Measurements from ENCODE around the gene ANKRD13C. TPM values are rescaled to one million over a fixed set of nuclear protein-coding genes. Genes with fewer than 3 reads are reported as not detected.

ANKRD13C gene
- total RNA-seq, 2 experiments from 2014 or later = 37.4 to 37.8 TPM

DNA sequence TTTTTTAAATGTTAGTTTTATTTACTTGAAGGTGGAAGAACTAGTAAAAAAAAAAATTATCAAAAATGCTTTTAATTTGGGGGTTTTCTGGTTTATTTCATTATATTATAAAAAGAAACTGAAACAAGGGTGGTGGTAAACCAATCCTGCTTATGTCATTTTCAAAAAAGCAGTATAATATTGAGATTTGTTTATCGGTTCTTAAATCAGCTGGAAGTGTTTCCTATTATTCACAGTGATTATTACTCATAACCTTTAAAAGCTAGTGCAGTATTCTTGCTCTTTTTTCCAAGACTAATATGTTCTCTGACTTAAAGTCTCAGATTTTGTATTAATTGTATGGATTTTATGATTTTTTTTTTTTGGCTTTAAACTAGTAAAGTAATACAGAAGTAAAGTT is 143.7 kb downstream of the ANKRD13C start:
- H3K4me1 Mint-ChIP-seq (ENCODE audit: low read depth) = peaks cover 60% of the 10 kb centered on the region
- ChIA-PET CTCF (interaction anchor here (1.3 kb wide), 1 partner anchor 870 kb away, joined by 5 read pairs; the partner anchor contains the start of gene ZRANB2), POLR2A (interaction anchor here (0.7 to 8.4 kb wide), 2 partner anchors 10 to 879 kb away, joined by 3 to 128 read pairs; partner anchors contain the start of gene SRSF11)
- peaks cover 28% of the 10 kb centered on the region for H3K4me1 ChIP-seq (ENCODE audit: insufficient read depth, low read length)
- no peaks in the 10 kb centered on the region for H3K9me3 ChIP-seq (ENCODE audit: control insufficient read depth in 1 of 2, insufficient read depth in 1 of 2, low read length in 2 of 2)
- TF ChIP-seq CTCF (IDR thresholded peaks at IDR 0.05) = no peak
- DNase-seq (no peak), ATAC-seq (ENCODE audit: poor library complexity) (no peak)
- H3K27ac Mint-ChIP-seq = no peak overlapping the region
- intact Hi-C loops (cut with DNase I, micrococcal nuclease) = no loop called here
- H3K36me3 Mint-ChIP-seq (ENCODE audit: low read depth) = peaks cover 59% of the 10 kb centered on the region
- H3K36me3 ChIP-seq (ENCODE audit: insufficient read depth, low read length) = peaks cover 23% of the 10 kb centered on the region
- no peak overlapping the region for H3K27ac ChIP-seq (ENCODE audit: low read depth in 1 of 2, low read length in 2 of 2)
- no peaks in the 10 kb centered on the region for H3K9me3 Mint-ChIP-seq
- no peaks in the 10 kb centered on the region for H3K27me3 ChIP-seq (ENCODE audit: control insufficient read depth in 1 of 2, insufficient read depth in 2 of 2, low read length in 2 of 2)
- H3K4me3 Mint-ChIP-seq = no peak overlapping the region
- no peak overlapping the region for H3K4me3 ChIP-seq (ENCODE audit: low read length)
- H3K27me3 Mint-ChIP-seq = no peaks in the 10 kb centered on the region

Other genes starting within 250 kb of the ANKRD13C start
- 10 to 100 TPM; 12.4 to 13.3 TPM for gene LRRC40, start 149.1 kb downstream of the ANKRD13C start, total RNA-seq
- gene SRSF11, start 133.3 kb downstream of the ANKRD13C start, total RNA-seq = 100 to 1,000 TPM; 454 to 459 TPM
- gene CTH, start 56.5 kb upstream of the ANKRD13C start, total RNA-seq = 1 to 10 TPM; 5.6 to 7.9 TPM

Data from CD4-positive, alpha-beta T cell (primary cell).